K562 (cell line): ENCODE measurements around the gene TEKT2. TPM values are rescaled to one million over a fixed set of nuclear protein-coding genes. Genes with fewer than 3 reads are reported as not detected.

Experiments used
- ATAC-seq: fragments of 200-7000 bp; cut with Tn5 transposase; 3 replicates; pipeline ENCODE4 v1.9.1; 2020; ENCODE audit warnings: moderate library complexity
- BruUV-seq: library from RNA; stranded (reverse); fragments of 400-500 nt; replicated peaks from 2 replicates; lab custom pipeline; 2021; lab: Mats Ljungman, UMichigan
- CTCF ChIA-PET: fragments of 300-600 bp; formaldehyde crosslinking; extraction: SDS; loops from one replicate; lab custom pipeline; 2021; ENCODE audit warnings: low intra/inter-chr PET ratio; lab: Yijun Ruan, JAX
- POLR2A ChIA-PET: fragments of 300-600, 350-650 bp; sonication (Branson Sonifier 250); formaldehyde crosslinking; extraction: SDS; loops from one replicate; lab custom pipeline; 2021; ENCODE audit warnings: antibody characterized with exemption, inconsistent platforms; lab: Yijun Ruan, JAX
- DNase-seq, 4 experiments: peaks; one replicate each; pipeline versions ENCODE4 v3.0.0 to v3.0.0-alpha.2; 2011 to 2018; ENCODE audit warnings: low spot score in 3 of 4, mixed read lengths in 3 of 4; ENCODE audit errors: extremely low read depth in 1 of 4
- FAIRE-seq: peaks from 2 replicates; lab custom pipeline; 2011; peaks lifted over from hg19 to GRCh38; lab: Jason Lieb, UNC
- H2AFZ ChIP-seq: 2 replicates; pipeline ENCODE4 v1.6.0; 2011; ENCODE audit warnings: low read depth, low read length, control low read depth, inconsistent platforms
- H3K27ac ChIP-seq: fragments of 200-600 bp; 3 replicates; pipeline ENCODE4 v1.8.0; 2011; ENCODE audit warnings: low read depth, mild to moderate bottlenecking, control low read depth, inconsistent platforms, low read length, moderate library complexity, mixed read lengths; ENCODE audit errors: extremely low read depth
- H3K27me3 ChIP-seq, 2 experiments: fragments of 300-600 bp in 1 of 2; 2 replicates in 1 of 2; 3 replicates in 1 of 2; pipeline versions ENCODE4 v1.6.0 to v1.8.0; 2011; ENCODE audit warnings: inconsistent platforms in 2 of 2, low read length in 2 of 2, mild to moderate bottlenecking in 1 of 2, mixed read lengths in 1 of 2, moderate library complexity in 1 of 2; ENCODE audit not compliant: control insufficient read depth in 2 of 2, insufficient read depth in 2 of 2
- H3K36me3 ChIP-seq: fragments of 300-600 bp; 3 replicates; pipeline ENCODE4 v1.8.0; 2011; ENCODE audit warnings: mild to moderate bottlenecking, low read length, inconsistent platforms; ENCODE audit not compliant: control insufficient read depth, insufficient read depth
- H3K4me1 ChIP-seq, 2 experiments: fragments of 200-600 bp in 1 of 2; replicated peaks in 1 of 2; 2 replicates in 1 of 2; 3 replicates in 1 of 2; pipeline versions ENCODE4 v1.5.1 to v1.8.0; 2011; ENCODE audit warnings: inconsistent platforms in 2 of 2, low read length in 2 of 2, mild to moderate bottlenecking in 1 of 2, mixed read lengths in 1 of 2, moderate library complexity in 1 of 2; ENCODE audit not compliant: control insufficient read depth in 2 of 2, insufficient read depth in 2 of 2
- H3K4me2 ChIP-seq: 2 replicates; pipeline ENCODE4 v1.6.1; 2011; ENCODE audit warnings: low read length, control low read depth, inconsistent platforms, mixed read lengths; ENCODE audit not compliant: insufficient read depth
- H3K4me3 ChIP-seq: fragments of 200-600 bp; sonication (generic), shearing (Covaris generic); 2 replicates; pipeline ENCODE4 v1.5.1; 2016; ENCODE audit warnings: control low read depth, inconsistent platforms
- H3K79me2 ChIP-seq: fragments of 200-600 bp; 3 replicates; pipeline ENCODE4 v1.8.0; 2011; ENCODE audit warnings: low read length, inconsistent platforms; ENCODE audit not compliant: control insufficient read depth, insufficient read depth
- H3K9ac ChIP-seq, 2 experiments: 2 replicates each; pipeline versions ENCODE4 v1.6.0 to v1.6.1; 2011; ENCODE audit warnings: low read depth in 2 of 2, low read length in 2 of 2, control low read depth in 1 of 2, inconsistent platforms in 1 of 2, mild to moderate bottlenecking in 1 of 2, mixed read lengths in 1 of 2; ENCODE audit not compliant: insufficient read depth in 1 of 2
- H3K9me1 ChIP-seq: one replicate; pipeline ENCODE4 v1.6.0; 2011; ENCODE audit warnings: inconsistent platforms, mild to moderate bottlenecking, low read length, moderate library complexity; ENCODE audit not compliant: control insufficient read depth, insufficient read depth
- H3K9me3 ChIP-seq: replicated peaks from 2 replicates; pipeline ENCODE4 v1.5.1; 2011; ENCODE audit warnings: low read depth, low read length, inconsistent platforms; ENCODE audit not compliant: control insufficient read depth, insufficient read depth
- H4K20me1 ChIP-seq: replicated peaks from 2 replicates; pipeline ENCODE4 v1.6.1; 2011; ENCODE audit warnings: low read length, inconsistent platforms, mixed read lengths; ENCODE audit not compliant: control insufficient read depth, insufficient read depth
- BCOR ChIP-seq: fragments of 450-650 bp; IDR thresholded peaks from 2 replicates; pipeline ENCODE4 v1.6.1; 2016
- EP400 ChIP-seq: fragments of 450-650 bp; IDR thresholded peaks from 2 replicates; pipeline ENCODE4 v1.6.1; 2017; ENCODE audit warnings: antibody characterized with exemption, mild to moderate bottlenecking, moderate library complexity
- EWSR1 ChIP-seq: fragments of 450-650 bp; IDR thresholded peaks from 2 replicates; pipeline ENCODE4 v1.6.1; 2018; ENCODE audit warnings: borderline replicate concordance, mild to moderate bottlenecking, low read depth, moderate library complexity; ENCODE audit not compliant: partially characterized antibody
- FOXP4 ChIP-seq: sonication (generic); formaldehyde crosslinking; IDR thresholded peaks from 2 replicates; pipeline ENCODE4 v1.8.0; 2022; ENCODE audit warnings: mild to moderate bottlenecking, missing genetic modification reagents, borderline replicate concordance
- MYC ChIP-seq, 2 experiments: fragments of 250-450 bp in 1 of 2; sonication (Bioruptor Pico) in 1 of 2; IDR thresholded peaks; 2 replicates each; pipeline versions ENCODE4 v1.5.1 to v1.6.1; 2012 to 2021; ENCODE audit warnings: low read depth in 2 of 2, borderline replicate concordance in 1 of 2, improper control_type of control experiment in 1 of 2, low read length in 1 of 2, mild to moderate bottlenecking in 1 of 2, moderate library complexity in 1 of 2
- NONO ChIP-seq, 2 experiments: fragments of 200-400 bp in 1 of 2; fragments of 450-650 bp in 1 of 2; formaldehyde crosslinking in 1 of 2; IDR thresholded peaks; 2 replicates each; pipeline ENCODE4 v1.6.1; 2017; ENCODE audit warnings: low read depth in 2 of 2, mild to moderate bottlenecking in 2 of 2, moderate library complexity in 2 of 2, low read length in 1 of 2
- NRF1 ChIP-seq, 2 experiments: fragments of 450-650 bp; IDR thresholded peaks in 1 of 2; conservative IDR thresholded peaks in 1 of 2; 2 replicates each; pipeline ENCODE4 v1.6.1; 2014; ENCODE audit warnings: mild to moderate bottlenecking in 2 of 2
- PTRF ChIP-seq: fragments of 450-650 bp; IDR thresholded peaks from 2 replicates; pipeline ENCODE4 v1.6.1; 2016; ENCODE audit warnings: mild to moderate bottlenecking, missing genetic modification characterization, missing compliant biosample characterization
- PYGO2 ChIP-seq: fragments of 450-650 bp; IDR thresholded peaks from 2 replicates; pipeline ENCODE4 v1.6.1; 2016; ENCODE audit warnings: mild to moderate bottlenecking, missing genetic modification characterization, moderate library complexity, missing compliant biosample characterization
- RBM14 ChIP-seq: fragments of 200-400 bp; formaldehyde crosslinking; IDR thresholded peaks from 2 replicates; pipeline ENCODE4 v1.6.1; 2018; ENCODE audit warnings: low read depth, mild to moderate bottlenecking, low read length, moderate library complexity, borderline replicate concordance; ENCODE audit not compliant: insufficient read depth
- RBM34 ChIP-seq: fragments of 200-400 bp; formaldehyde crosslinking; IDR thresholded peaks from 2 replicates; pipeline ENCODE4 v1.6.1; 2018; ENCODE audit warnings: low read length, borderline replicate concordance; ENCODE audit not compliant: insufficient read depth
- RCOR1 ChIP-seq, 2 experiments: IDR thresholded peaks; 2 replicates each; pipeline ENCODE4 v1.6.1; 2012; ENCODE audit warnings: low read depth in 2 of 2, low read length in 2 of 2, borderline replicate concordance in 1 of 2, improper control_type of control experiment in 1 of 2
- SIN3A ChIP-seq, 2 experiments: fragments of 150-350 bp in 1 of 2; IDR thresholded peaks; 2 replicates each; pipeline ENCODE4 v1.6.1; 2011 to 2016; ENCODE audit warnings: borderline replicate concordance in 2 of 2, low read depth in 2 of 2, low read length in 2 of 2, mild to moderate bottlenecking in 2 of 2, moderate library complexity in 2 of 2; ENCODE audit not compliant: control insufficient read depth in 1 of 2
- SOX6 ChIP-seq: fragments of 450-650 bp; IDR thresholded peaks from 2 replicates; pipeline ENCODE4 v1.6.1; 2014; ENCODE audit warnings: mild to moderate bottlenecking
- SUPT5H ChIP-seq: fragments of 450-650 bp; IDR thresholded peaks from 2 replicates; pipeline ENCODE4 v1.6.1; 2016
- TGIF2 ChIP-seq: sonication (generic); formaldehyde crosslinking; IDR thresholded peaks from 2 replicates; pipeline ENCODE4 v1.8.1; 2022; ENCODE audit warnings: mild to moderate bottlenecking, missing genetic modification reagents, moderate library complexity
- WGBS: fragments of 100-300 bp; shearing (Covaris generic); methylation state at CpG from one replicate; pipeline ENCODE4 v1.1.6; 2016; ENCODE audit warnings: low coverage, mixed read lengths; ENCODE audit not compliant: insufficient coverage; ENCODE audit errors: missing lambda C conversion rate; 5-methylcytosine and 5-hydroxymethylcytosine counted together
- in situ Hi-C: fragments of 300-500 bp; cut with MboI; formaldehyde crosslinking; loops from 4 replicates; pipeline ENCODE4 v1.15.0; 2018; ENCODE audit warnings: inconsistent platforms, mixed read lengths
- intact Hi-C: fragments of 100-400 bp; cut with micrococcal nuclease; formaldehyde crosslinking; loops from 2 replicates; pipeline ENCODE4 v1.14.2; 2022
- polyA plus RNA-seq, 8 experiments: library from polyadenylated mRNA; depleted of rRNA in 4 of 8; stranded (reverse) in 5 of 8; unstranded in 3 of 8; fragments of >200 nt; fragmentation: Nextera tagmentation in 2 of 8; fragmentation: Illumina TruSeq in 1 of 8; extraction: Ambion mirVana in 2 of 8; extraction: Trizol in 1 of 8; gene quantifications; 2 replicates each; pipeline versions ENCODE4 v1.2.1 to v1.2.3, GENCODE V29; 2011 to 2014; ENCODE audit warnings: inconsistent platforms in 1 of 8, missing spikeins in 1 of 8
- total RNA-seq, 7 experiments: library from RNA; depleted of rRNA in 6 of 7; stranded (reverse); fragments of >200 nt in 6 of 7; fragmentation: Illumina TruSeq in 2 of 7; extraction: Trizol in 2 of 7; gene quantifications; 2 replicates each; pipeline versions ENCODE4 v1.2.1 to v1.2.3, GENCODE V29; 2011 to 2021; ENCODE audit warnings: low replicate concordance in 1 of 7
- TF ChIP-seq, protein P1 (sequence below): sonication (generic); formaldehyde crosslinking; IDR thresholded peaks from 2 replicates; pipeline ENCODE4 v1.9.0; 2022; ENCODE audit warnings: mild to moderate bottlenecking, missing genetic modification reagents
- TF ChIP-seq, protein P2 (sequence below): fragments of 200-800 bp; sonication (Bioruptor generic); IDR thresholded peaks from 2 replicates; pipeline ENCODE4 v1.6.1; 2017; ENCODE audit warnings: missing genetic modification characterization, missing compliant biosample characterization

The TEKT2 gene
- total and polyA plus RNA-seq, 9 of the 15 experiments (the other 6 are each of a cell fraction or from before 2014, with no cell fraction given), result 0.06 to 0.94 (median 0.30) TPM; not detected in 1

DNA sequence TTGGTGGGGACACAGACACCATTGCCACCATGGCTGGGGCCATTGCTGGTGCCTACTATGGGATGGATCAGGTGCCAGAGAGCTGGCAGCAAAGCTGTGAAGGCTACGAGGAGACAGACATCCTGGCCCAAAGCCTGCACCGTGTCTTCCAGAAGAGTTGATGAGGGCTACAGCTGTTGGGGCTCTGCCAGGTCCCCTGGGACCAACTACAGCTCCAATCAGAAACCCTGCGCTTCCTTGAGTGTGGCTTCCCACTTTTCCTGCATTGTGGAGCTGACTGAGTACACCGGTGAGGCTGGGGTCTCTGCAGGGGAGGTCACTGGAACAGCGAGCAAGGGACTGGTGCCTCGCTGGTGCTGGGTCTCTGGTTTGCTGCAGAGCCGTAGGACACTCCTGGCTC is 9.3 kb downstream of the TEKT2 start:
- TF ChIP-seq MYC (IDR thresholded peaks at IDR 0.05; ENCODE audit: low read depth, low read length), result no peak
- TF ChIP-seq MYC (CRISPR knock-in tag; IDR thresholded peaks at IDR 0.05; ENCODE audit: borderline replicate concordance, low read depth), result no peak
- TF ChIP-seq NRF1 (conservative IDR thresholded peaks at IDR 0.05 in 1 of 2, IDR thresholded peaks at IDR 0.05 in 1 of 2), result no peak
- no peak for TF ChIP-seq PYGO2 (tag)
- TF ChIP-seq EWSR1, result no peak
- TF ChIP-seq BCOR, result no peak
- no peak for TF ChIP-seq PTRF
- TF ChIP-seq, protein P1, sequence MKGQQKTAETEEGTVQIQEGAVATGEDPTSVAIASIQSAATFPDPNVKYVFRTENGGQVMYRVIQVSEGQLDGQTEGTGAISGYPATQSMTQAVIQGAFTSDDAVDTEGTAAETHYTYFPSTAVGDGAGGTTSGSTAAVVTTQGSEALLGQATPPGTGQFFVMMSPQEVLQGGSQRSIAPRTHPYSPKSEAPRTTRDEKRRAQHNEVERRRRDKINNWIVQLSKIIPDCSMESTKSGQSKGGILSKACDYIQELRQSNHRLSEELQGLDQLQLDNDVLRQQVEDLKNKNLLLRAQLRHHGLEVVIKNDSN (CRISPR knock-in tag), result no peak
- TF ChIP-seq, protein P2, sequence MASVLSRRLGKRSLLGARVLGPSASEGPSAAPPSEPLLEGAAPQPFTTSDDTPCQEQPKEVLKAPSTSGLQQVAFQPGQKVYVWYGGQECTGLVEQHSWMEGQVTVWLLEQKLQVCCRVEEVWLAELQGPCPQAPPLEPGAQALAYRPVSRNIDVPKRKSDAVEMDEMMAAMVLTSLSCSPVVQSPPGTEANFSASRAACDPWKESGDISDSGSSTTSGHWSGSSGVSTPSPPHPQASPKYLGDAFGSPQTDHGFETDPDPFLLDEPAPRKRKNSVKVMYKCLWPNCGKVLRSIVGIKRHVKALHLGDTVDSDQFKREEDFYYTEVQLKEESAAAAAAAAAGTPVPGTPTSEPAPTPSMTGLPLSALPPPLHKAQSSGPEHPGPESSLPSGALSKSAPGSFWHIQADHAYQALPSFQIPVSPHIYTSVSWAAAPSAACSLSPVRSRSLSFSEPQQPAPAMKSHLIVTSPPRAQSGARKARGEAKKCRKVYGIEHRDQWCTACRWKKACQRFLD (CRISPR knock-in tag), result no peak
- TF ChIP-seq RCOR1 (IDR thresholded peaks at IDR 0.05; ENCODE audit: borderline replicate concordance in 1 of 2, low read depth in 2 of 2, low read length in 2 of 2), result no peak
- no peak for TF ChIP-seq EP400
- TF ChIP-seq SOX6, result no peak
- no peak for TF ChIP-seq NONO (IDR thresholded peaks at IDR 0.05; ENCODE audit: low read depth in 2 of 2, low read length in 1 of 2)
- TF ChIP-seq SIN3A (IDR thresholded peaks at IDR 0.05; ENCODE audit: borderline replicate concordance in 2 of 2, control insufficient read depth in 1 of 2, low read depth in 2 of 2, low read length in 2 of 2), result no peak
- no peak for TF ChIP-seq RBM14
- TF ChIP-seq RBM34, result no peak
- no peak for TF ChIP-seq FOXP4
- TF ChIP-seq TGIF2, result no peak
- TF ChIP-seq SUPT5H, result no peak
- no peak overlapping the region for H2AFZ ChIP-seq
- peaks cover 11 to 31% of the 10 kb centered on the region in 2 experiments; a peak in 4 of 5 replicates for H3K4me1 ChIP-seq
- intact Hi-C loops (no loop called here), in situ Hi-C loops (loop anchor here (5.0 kb wide), 1 partner anchor 94 kb away; no protein-coding TSS in a partner anchor)
- WGBS, result 97% methylated on average over 7 of the region's 7 CpGs
- no peak for ATAC-seq
- peak overlapping the region in 1 of 2 experiments; percentile 26; a peak in 1 of 4 replicates for H3K9ac ChIP-seq
- no peak overlapping the region for H3K4me2 ChIP-seq
- peaks cover 5% of the 10 kb centered on the region for H3K9me1 ChIP-seq
- H3K27ac ChIP-seq, result no peak overlapping the region
- FAIRE-seq, result no peak
- peaks cover 21% of the 10 kb centered on the region for H3K79me2 ChIP-seq
- peaks cover 62% of the 10 kb centered on the region; the same call in 2 of the 3 replicates for H3K36me3 ChIP-seq
- H4K20me1 ChIP-seq, result no peaks in the 10 kb centered on the region
- no TSS peak for BruUV-seq
- ChIA-PET CTCF (no interaction called here), POLR2A (interaction anchor here (0.6 to 1.2 kb wide), 6 partner anchors 14 to 276 kb away, joined by 3 to 4 read pairs (median 4); no protein-coding TSS in a partner anchor)
- no peaks in the 10 kb centered on the region for H3K27me3 ChIP-seq
- no peak for DNase-seq
- no peaks in the 10 kb centered on the region for H3K9me3 ChIP-seq
- no peak overlapping the region for H3K4me3 ChIP-seq
